HepG2 (cell line): ENCODE measurements around the gene KATNB1. TPM values are rescaled to one million over a fixed set of nuclear protein-coding genes. Genes with fewer than 3 reads are reported as not detected.

Experiments used
- ATAC-seq: fragments of 200-7000 bp; cut with Tn5 transposase; 3 replicates; pipeline ENCODE4 v1.9.1; 2020; ENCODE audit warnings: mild to moderate bottlenecking, moderate library complexity
- BruUV-seq: library from RNA; stranded (reverse); fragments of 400-500 nt; replicated peaks from 2 replicates; lab custom pipeline; 2021; lab: Mats Ljungman, UMichigan
- CTCF ChIA-PET: fragments of 300-600 bp; formaldehyde crosslinking; extraction: SDS; loops from one replicate; lab custom pipeline; 2021; ENCODE audit warnings: low total read pairs, inconsistent platforms, low intra/inter-chr PET ratio; lab: Yijun Ruan, JAX
- POLR2A ChIA-PET: fragments of 350-600 bp; sonication (Branson Sonifier 250); formaldehyde crosslinking; loops from one replicate; lab custom pipeline; 2020; ENCODE audit warnings: antibody characterized with exemption, inconsistent platforms; lab: Yijun Ruan, JAX
- DNase-seq: peaks from one replicate; pipeline ENCODE4 v3.0.0-alpha.2; 2015; ENCODE audit warnings: low spot score
- FAIRE-seq: peaks from 3 replicates; lab custom pipeline; 2011; peaks lifted over from hg19 to GRCh38; lab: Jason Lieb, UNC
- H2AFZ ChIP-seq: one replicate; pipeline ENCODE4 v1.6.1; 2011; ENCODE audit warnings: low read length, inconsistent platforms
- H3K27ac ChIP-seq: fragments of 300-600 bp; 3 replicates; pipeline ENCODE4 v1.8.0; 2011; ENCODE audit warnings: mixed run types, mild to moderate bottlenecking, mixed read lengths, low read length, inconsistent platforms; ENCODE audit not compliant: insufficient read depth; ENCODE audit errors: extremely low read length
- H3K27me3 ChIP-seq, 2 experiments: fragments of 200-600 bp in 1 of 2; 2 replicates in 1 of 2; 3 replicates in 1 of 2; pipeline versions ENCODE4 v1.6.0 to v1.8.0; 2011; ENCODE audit warnings: low read length in 2 of 2, mild to moderate bottlenecking in 2 of 2, moderate library complexity in 2 of 2, inconsistent platforms in 1 of 2; ENCODE audit not compliant: insufficient read depth in 2 of 2, control insufficient read depth in 1 of 2
- H3K36me3 ChIP-seq, 2 experiments: fragments of 200-600 bp in 1 of 2; replicated peaks in 1 of 2; 2 replicates in 1 of 2; 3 replicates in 1 of 2; pipeline versions ENCODE4 v1.5.1 to v1.8.0; 2011; ENCODE audit warnings: low read length in 2 of 2, inconsistent platforms in 1 of 2; ENCODE audit not compliant: insufficient read depth in 2 of 2, control insufficient read depth in 1 of 2
- H3K4me1 ChIP-seq: 2 replicates; pipeline ENCODE4 v1.5.1; 2012; ENCODE audit warnings: low read length, inconsistent platforms; ENCODE audit not compliant: insufficient read depth
- H3K4me2 ChIP-seq: 2 replicates; pipeline ENCODE4 v1.6.0; 2011; ENCODE audit warnings: low read depth, low read length, inconsistent platforms
- H3K4me3 ChIP-seq, 3 experiments: fragments of 200-600 bp in 1 of 3; sonication (generic), shearing (Covaris generic) in 1 of 3; replicated peaks in 1 of 3; 2 replicates each; pipeline ENCODE4 v1.5.1; 2011 to 2016; ENCODE audit warnings: low read length in 3 of 3, inconsistent platforms in 2 of 3, low read depth in 2 of 3, mild to moderate bottlenecking in 2 of 3, control low read depth in 1 of 3, mixed read lengths in 1 of 3; ENCODE audit not compliant: insufficient read depth in 1 of 3
- H3K79me2 ChIP-seq: one replicate; pipeline ENCODE4 v1.6.1; 2011; ENCODE audit warnings: low read length, inconsistent platforms; ENCODE audit not compliant: insufficient read depth
- H3K9ac ChIP-seq: 2 replicates; pipeline ENCODE4 v1.6.0; 2011; ENCODE audit warnings: mild to moderate bottlenecking, low read depth, low read length, inconsistent platforms; ENCODE audit not compliant: insufficient read depth
- H3K9me3 ChIP-seq: 2 replicates; pipeline ENCODE4 v1.5.1; 2012; ENCODE audit warnings: mild to moderate bottlenecking, low read length
- H4K20me1 ChIP-seq: 2 replicates; pipeline ENCODE4 v1.6.0; 2011; ENCODE audit warnings: inconsistent platforms, mild to moderate bottlenecking, low read length, moderate library complexity; ENCODE audit not compliant: insufficient read depth
- CCAR2 ChIP-seq: fragments of 200-400 bp; formaldehyde crosslinking; optimal IDR thresholded peaks from 2 replicates; pipeline ENCODE3; 2018; ENCODE audit warnings: low read depth, mild to moderate bottlenecking, low read length, moderate library complexity
- CEBPG ChIP-seq: IDR thresholded peaks from 2 replicates; pipeline ENCODE4 v1.6.1; 2016
- CERS6 ChIP-seq: sonication (generic); formaldehyde crosslinking; IDR thresholded peaks from 2 replicates; pipeline ENCODE4 v1.5.0; 2020; ENCODE audit warnings: missing genetic modification reagents
- ETV5 ChIP-seq: IDR thresholded peaks from 2 replicates; pipeline ENCODE4 v1.6.1; 2018; ENCODE audit warnings: missing biosample characterization, missing genetic modification reagents, inconsistent platforms, borderline replicate concordance
- MAFF ChIP-seq: IDR thresholded peaks from 2 replicates; pipeline ENCODE4 v1.6.1; 2011; ENCODE audit warnings: low read depth, low read length, improper control_type of control experiment
- SMARCE1 ChIP-seq: fragments of 450-650 bp; IDR thresholded peaks from 2 replicates; pipeline ENCODE4 v1.6.1; 2017; ENCODE audit warnings: borderline replicate concordance
- SNAI1 ChIP-seq: sonication (generic); formaldehyde crosslinking; IDR thresholded peaks from 2 replicates; pipeline ENCODE4 v1.5.0; 2020; ENCODE audit warnings: mild to moderate bottlenecking, missing genetic modification reagents, borderline replicate concordance
- SRF ChIP-seq: IDR thresholded peaks from 2 replicates; pipeline ENCODE4 v1.6.1; 2011; ENCODE audit warnings: mild to moderate bottlenecking, low read depth, low read length, moderate library complexity
- ZC3H13 ChIP-seq: sonication (generic); formaldehyde crosslinking; IDR thresholded peaks from 2 replicates; pipeline ENCODE4 v1.8.1; 2023; ENCODE audit warnings: mild to moderate bottlenecking, missing genetic modification reagents, moderate library complexity
- ZFP36 ChIP-seq: fragments of 150-350 bp; IDR thresholded peaks from 2 replicates; pipeline ENCODE4 v1.6.1; 2018; ENCODE audit warnings: borderline replicate concordance, low read length, low read depth; ENCODE audit not compliant: partially characterized antibody
- ZFX ChIP-seq: sonication (generic); formaldehyde crosslinking; IDR thresholded peaks from 2 replicates; pipeline ENCODE4 v1.4.0; 2020; ENCODE audit warnings: mild to moderate bottlenecking, low read depth, missing genetic modification reagents, moderate library complexity
- ZNF256 ChIP-seq: sonication (generic); formaldehyde crosslinking; conservative IDR thresholded peaks from 2 replicates; pipeline ENCODE4 v1.4.0; 2020; ENCODE audit warnings: missing genetic modification reagents
- ZNF562 ChIP-seq: sonication (generic); formaldehyde crosslinking; IDR thresholded peaks from 2 replicates; pipeline ENCODE4 v1.8.0; 2022; ENCODE audit warnings: missing genetic modification reagents, borderline replicate concordance
- ZNF570 ChIP-seq: sonication (generic); formaldehyde crosslinking; IDR thresholded peaks from 2 replicates; pipeline ENCODE4 v1.4.0; 2020; ENCODE audit warnings: mild to moderate bottlenecking, missing genetic modification reagents, borderline replicate concordance
- ZNF747 ChIP-seq: sonication (generic); formaldehyde crosslinking; IDR thresholded peaks from 2 replicates; pipeline ENCODE4 v1.8.1; 2023; ENCODE audit warnings: missing genetic modification reagents, mild to moderate bottlenecking, borderline replicate concordance
- ZNF780A ChIP-seq: sonication (generic); formaldehyde crosslinking; IDR thresholded peaks from 2 replicates; pipeline ENCODE4 v1.8.0; 2022; ENCODE audit warnings: mild to moderate bottlenecking, missing genetic modification reagents, moderate library complexity
- WGBS: methylation state at CpG from one replicate; pipeline ENCODE4 v1.1.6; 2017; ENCODE audit warnings: low lambda C conversion rate; 5-methylcytosine and 5-hydroxymethylcytosine counted together
- in situ Hi-C: cut with HindIII; loops from 2 replicates; pipeline ENCODE4 v1.10.0; 2017; ENCODE audit warnings: low pct_unique_long_range_greater_than_20kb; ENCODE audit not compliant: extremely low pct_ligation_motif_present
- intact Hi-C: fragments of 100-400 bp; cut with micrococcal nuclease; formaldehyde crosslinking; loops from one replicate; pipeline ENCODE4 v1.10.0; 2022; ENCODE audit not compliant: unreplicated experiment
- polyA plus RNA-seq, 8 experiments: library from polyadenylated mRNA; depleted of rRNA in 3 of 8; stranded (reverse) in 7 of 8; unstranded in 1 of 8; fragments of >200 nt; fragmentation: Illumina TruSeq in 4 of 8; extraction: Trizol in 4 of 8; gene quantifications; 2 replicates each; pipeline versions ENCODE4 v1.2.1 to v1.2.3, GENCODE V29; 2011 to 2016; ENCODE audit warnings: low read depth in 4 of 8, missing spikeins in 1 of 8, mixed read lengths in 1 of 8; ENCODE audit not compliant: insufficient read depth in 1 of 8
- total RNA-seq, 5 experiments: library from RNA; depleted of rRNA; stranded (reverse); fragments of >200 nt; fragmentation: Illumina TruSeq; extraction: Trizol; gene quantifications; 2 replicates each; pipeline ENCODE4 v1.2.3, GENCODE V29; 2016; ENCODE audit warnings: low read depth in 1 of 5
- TF ChIP-seq, protein P1 (sequence below): sonication (generic); formaldehyde crosslinking; IDR thresholded peaks from 2 replicates; pipeline ENCODE4 v1.8.1; 2023; ENCODE audit warnings: mild to moderate bottlenecking, missing genetic modification reagents
- TF ChIP-seq, protein P2 (sequence below): sonication (generic); formaldehyde crosslinking; IDR thresholded peaks from 2 replicates; pipeline ENCODE4 v1.5.1; 2020; ENCODE audit warnings: mild to moderate bottlenecking, missing genetic modification reagents, borderline replicate concordance

The KATNB1 gene
- total and polyA plus RNA-seq, 2 of the 13 experiments (the other 11 are each of a cell fraction or from before 2014, with no cell fraction given): 31.5 to 43.5 TPM

- ATAC-seq (no peak), FAIRE-seq (no peak), DNase-seq (no peak)
- H3K9ac ChIP-seq: no peak overlapping the region
- ChIA-PET CTCF (no interaction called here), POLR2A (no interaction called here)
- H3K4me3 ChIP-seq: no peak overlapping the region
- H3K4me1 ChIP-seq: peaks cover 26% of the 10 kb centered on the region
- H4K20me1 ChIP-seq: no peaks in the 10 kb centered on the region
- in situ Hi-C loops (no loop called here), intact Hi-C loops (loop anchor here (5.0 to 10.0 kb wide), 2 partner anchors 147 to 266 kb away; partner anchors contain the start of genes USB1 and ZNF319)
- peaks cover 5 to 16% of the 10 kb centered on the region in 2 experiments; a peak in 3 of 5 replicates for H3K36me3 ChIP-seq
- TF ChIP-seq SMARCE1: no peak
- no peak for TF ChIP-seq CCAR2
- TF ChIP-seq ETV5 (CRISPR knock-in tag): no peak
- TF ChIP-seq CEBPG (CRISPR knock-in tag): no peak
- TF ChIP-seq, protein P1, sequence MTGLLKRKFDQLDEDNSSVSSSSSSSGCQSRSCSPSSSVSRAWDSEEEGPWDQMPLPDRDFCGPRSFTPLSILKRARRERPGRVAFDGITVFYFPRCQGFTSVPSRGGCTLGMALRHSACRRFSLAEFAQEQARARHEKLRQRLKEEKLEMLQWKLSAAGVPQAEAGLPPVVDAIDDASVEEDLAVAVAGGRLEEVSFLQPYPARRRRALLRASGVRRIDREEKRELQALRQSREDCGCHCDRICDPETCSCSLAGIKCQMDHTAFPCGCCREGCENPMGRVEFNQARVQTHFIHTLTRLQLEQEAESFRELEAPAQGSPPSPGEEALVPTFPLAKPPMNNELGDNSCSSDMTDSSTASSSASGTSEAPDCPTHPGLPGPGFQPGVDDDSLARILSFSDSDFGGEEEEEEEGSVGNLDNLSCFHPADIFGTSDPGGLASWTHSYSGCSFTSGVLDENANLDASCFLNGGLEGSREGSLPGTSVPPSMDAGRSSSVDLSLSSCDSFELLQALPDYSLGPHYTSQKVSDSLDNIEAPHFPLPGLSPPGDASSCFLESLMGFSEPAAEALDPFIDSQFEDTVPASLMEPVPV (CRISPR knock-in tag): no peak
- TF ChIP-seq ZNF570 (CRISPR knock-in tag): no peak
- no peak for TF ChIP-seq ZFX (CRISPR knock-in tag)
- TF ChIP-seq SRF: no peak
- TF ChIP-seq SNAI1 (CRISPR knock-in tag): no peak
- TF ChIP-seq CERS6 (CRISPR knock-in tag): no peak
- no peak for TF ChIP-seq MAFF
- TF ChIP-seq, protein P2, sequence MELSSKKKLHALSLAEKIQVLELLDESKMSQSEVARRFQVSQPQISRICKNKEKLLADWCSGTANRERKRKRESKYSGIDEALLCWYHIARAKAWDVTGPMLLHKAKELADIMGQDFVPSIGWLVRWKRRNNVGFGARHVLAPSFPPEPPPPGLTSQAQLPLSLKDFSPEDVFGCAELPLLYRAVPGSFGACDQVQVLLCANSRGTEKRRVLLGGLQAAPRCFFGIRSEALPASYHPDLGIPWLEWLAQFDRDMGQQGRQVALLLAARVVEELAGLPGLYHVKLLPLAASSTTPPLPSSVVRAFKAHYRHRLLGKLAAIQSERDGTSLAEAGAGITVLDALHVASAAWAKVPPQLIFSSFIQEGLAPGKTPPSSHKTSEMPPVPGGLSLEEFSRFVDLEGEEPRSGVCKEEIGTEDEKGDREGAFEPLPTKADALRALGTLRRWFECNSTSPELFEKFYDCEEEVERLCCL (CRISPR knock-in tag): no peak
- TF ChIP-seq ZNF780A: no peak
- TF ChIP-seq ZNF747 (CRISPR knock-in tag): no peak
- no peak for TF ChIP-seq ZNF562 (CRISPR knock-in tag)
- no peak for TF ChIP-seq ZFP36
- TF ChIP-seq ZNF256 (CRISPR knock-in tag): no peak
- no peak for TF ChIP-seq ZC3H13 (CRISPR knock-in tag)
- WGBS: 94% methylated on average over 7 of the region's 7 CpGs
- H3K27me3 ChIP-seq: no peaks in the 10 kb centered on the region; a peak in 1 of 5 replicates
- no peak overlapping the region for H2AFZ ChIP-seq
- H3K4me2 ChIP-seq: no peak overlapping the region
- no TSS peak for BruUV-seq
- no peak overlapping the region for H3K27ac ChIP-seq
- H3K79me2 ChIP-seq: no peaks in the 10 kb centered on the region
- no peaks in the 10 kb centered on the region for H3K9me3 ChIP-seq
These were observed 3.3 kb downstream of the KATNB1 start for GRCh38 chr16:57738844-57739243.
